Measurements from ENCODE around the gene FUS.

The FUS gene

GRCh38 chr16:31213877-31214707, 34.2 kb downstream of the FUS start, which contains the start of gene TRIM72:
Gene TRIM72, plus strand, starts transcription at chr16:31214119. Its CDS starts 620 bp downstream, at chr16:31214739.
- no peak for TF ChIP-seq REST (IDR thresholded peaks at IDR 0.05; ENCODE audit: insufficient replicate concordance, low read depth)
- peak; percentile 66 for TF ChIP-seq SPI1 (IDR thresholded peaks at IDR 0.05; ENCODE audit: borderline replicate concordance, low read depth)
- H3K27me3 ChIP-seq (ENCODE audit: insufficient read depth, poor library complexity, severe bottlenecking), result peaks cover 29% of the 10 kb centered on the region
- no peak for DNase-seq (ENCODE audit: low read depth in 1 of 2, low spot score in 1 of 2)
- H3K4me3 ChIP-seq (replicated peaks; ENCODE audit: insufficient read depth, low read length), result no peak within 1 kb of the TSS
- H3K27ac ChIP-seq (replicated peaks), result no peak within 1 kb of the TSS

GRCh38 chr16:31214708-31215286, 34.9 kb downstream of the FUS start:
- H3K27ac ChIP-seq (replicated peaks), result no peak overlapping the region
- DNase-seq (ENCODE audit: low read depth in 1 of 2, low spot score in 1 of 2), result no peak
- peaks cover 29% of the 10 kb centered on the region for H3K27me3 ChIP-seq (ENCODE audit: insufficient read depth, poor library complexity, severe bottlenecking)
- no peak overlapping the region for H3K4me3 ChIP-seq (replicated peaks; ENCODE audit: insufficient read depth, low read length)
- TF ChIP-seq POLR2AphosphoS5 (IDR thresholded peaks at IDR 0.05; ENCODE audit: low read depth) (no peak), SPI1 (IDR thresholded peaks at IDR 0.05; ENCODE audit: borderline replicate concordance, low read depth) (no peak), GABPA (IDR thresholded peaks at IDR 0.05; ENCODE audit: low read depth) (no peak), CTCF (IDR thresholded peaks at IDR 0.05; ENCODE audit: insufficient read depth, low read length) (no peak), REST (IDR thresholded peaks at IDR 0.05; ENCODE audit: insufficient replicate concordance, low read depth) (no peak)

GRCh38 chr16:31215287-31216162, 35.6 kb downstream of the FUS start:
- DNase-seq (ENCODE audit: low read depth in 1 of 2, low spot score in 1 of 2), result no peak
- Histone ChIP-seq H3K27me3 (ENCODE audit: insufficient read depth, poor library complexity, severe bottlenecking) (peaks cover 29% of the 10 kb centered on the region), H3K4me3 (replicated peaks; ENCODE audit: insufficient read depth, low read length) (no peak overlapping the region), H3K27ac (replicated peaks) (no peak overlapping the region)
- TF ChIP-seq CTCF (IDR thresholded peaks at IDR 0.05; ENCODE audit: insufficient read depth, low read length) (no peak), POLR2AphosphoS5 (IDR thresholded peaks at IDR 0.05; ENCODE audit: low read depth) (no peak), REST (IDR thresholded peaks at IDR 0.05; ENCODE audit: insufficient replicate concordance, low read depth) (no peak), GABPA (IDR thresholded peaks at IDR 0.05; ENCODE audit: low read depth) (no peak)
